Stimulated activated effector memory CD8-positive, alpha-beta T cell treated with anti-CD3 and anti-CD28 coated beads, Interleukin-12 subunit alpha, Interleukin-12 subunit beta, amount 100 ng/mL, for 72 hours (primary cell): ENCODE data around the gene ILK.

Experiments
- ATAC-seq: fragments of 150-1000 bp; cut with Tn5 transposase; 2 replicates; pipeline ENCODE4 v1.10.0; 2021
- DNase-seq, 2 donors: peaks; one replicate each; pipeline ENCODE4 v3.0.0; 2021 to 2022; ENCODE audit warnings: low spot score in 2 of 2
- H3K27ac Mint-ChIP-seq: one replicate; pipeline ENCODE4 v1.8.0; 2022; ENCODE audit warnings: mild to moderate bottlenecking, mixed read lengths
- H3K36me3 Mint-ChIP-seq: one replicate; pipeline ENCODE4 v1.8.0; 2022; ENCODE audit warnings: mild to moderate bottlenecking, mixed read lengths
- H3K4me1 Mint-ChIP-seq: one replicate; pipeline ENCODE4 v1.8.0; 2022; ENCODE audit warnings: mixed read lengths
- H3K4me3 Mint-ChIP-seq: one replicate; pipeline ENCODE4 v1.8.0; 2022; ENCODE audit warnings: mild to moderate bottlenecking, mixed read lengths
- H3K9me3 Mint-ChIP-seq: one replicate; pipeline ENCODE4 v1.8.0; 2022; ENCODE audit warnings: mixed read lengths

The ILK gene

DNA sequence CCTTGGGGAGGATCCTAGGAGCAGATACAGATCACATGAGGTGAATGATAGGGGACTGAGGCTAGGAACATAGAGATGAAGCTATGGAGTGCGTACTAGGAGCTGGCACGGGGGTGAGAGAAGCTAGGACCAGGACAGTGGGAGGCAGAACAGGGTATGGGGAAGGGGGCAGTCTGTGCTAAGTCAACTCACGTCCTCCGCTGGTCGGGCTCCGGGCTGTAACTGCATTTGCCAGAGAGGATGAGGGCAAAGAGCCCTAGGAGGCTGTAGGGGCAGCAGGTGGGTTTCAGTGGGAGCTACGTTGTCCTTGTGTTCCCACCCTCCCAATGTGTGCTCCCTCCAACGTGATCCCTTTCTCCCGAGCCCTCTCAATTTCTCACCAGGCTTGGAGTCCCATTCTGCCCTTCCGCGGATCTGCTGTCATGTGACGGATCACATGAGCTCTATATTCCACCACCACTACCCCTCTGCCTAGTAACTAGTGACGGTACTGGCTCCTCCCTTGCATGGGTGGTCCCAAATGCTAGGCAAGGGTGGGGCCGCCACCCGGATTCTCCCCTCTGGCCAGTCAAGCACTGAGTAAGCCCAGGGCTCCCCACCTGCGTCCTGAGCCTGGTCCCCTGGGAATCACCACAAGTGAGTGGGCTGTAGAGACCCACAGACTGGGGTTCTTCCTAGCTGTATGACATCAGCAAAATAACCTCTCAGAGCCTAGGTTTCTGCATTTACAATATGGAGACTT, 15.6 kb downstream of the ILK start, which contains the start of gene TPP1:
TSS of gene TPP1 (minus strand) at position 419 of the 742 bp plus-strand sequence. CDS start at position 397, 22 bp downstream.
- DNase-seq (peak; percentile 82 to 97), ATAC-seq (peak; percentile 95)
- Mint-ChIP-seq H3K36me3 (no peaks in the 10 kb centered on the region), H3K27ac (no peak within 1 kb of the TSS), H3K4me1 (no peaks in the 10 kb centered on the region), H3K9me3 (no peaks in the 10 kb centered on the region), H3K4me3 (no peak within 1 kb of the TSS)

- H3K9me3 Mint-ChIP-seq = no peaks in the 10 kb centered on the region
- H3K36me3 Mint-ChIP-seq = no peaks in the 10 kb centered on the region
- no peaks in the 10 kb centered on the region for H3K4me1 Mint-ChIP-seq
- no peak for ATAC-seq
- no peak overlapping the region for H3K4me3 Mint-ChIP-seq
- no peak for DNase-seq
- no peak overlapping the region for H3K27ac Mint-ChIP-seq
Measured at GRCh38 chr11:6620636-6621035, 17.1 kb downstream of the ILK start.

- DNase-seq = no peak
- Mint-ChIP-seq H3K27ac (peak overlapping the region; percentile 79), H3K4me3 (no peak overlapping the region), H3K4me1 (peaks cover 7% of the 10 kb centered on the region), H3K9me3 (no peaks in the 10 kb centered on the region), H3K36me3 (no peaks in the 10 kb centered on the region)
- ATAC-seq = no peak
Measured at GRCh38 chr11:6621711-6622211, 18.2 kb downstream of the ILK start.

GRCh38 chr11:6622261-6623171, 18.9 kb downstream of the ILK start:
- Mint-ChIP-seq H3K36me3 (no peaks in the 10 kb centered on the region), H3K27ac (no peak overlapping the region), H3K9me3 (no peaks in the 10 kb centered on the region), H3K4me1 (peaks cover 14% of the 10 kb centered on the region), H3K4me3 (no peak overlapping the region)
- no peak for ATAC-seq
- no peak for DNase-seq

- no peak overlapping the region for H3K4me3 Mint-ChIP-seq
- H3K4me1 Mint-ChIP-seq = peaks cover 23% of the 10 kb centered on the region
- no peak for ATAC-seq
- no peaks in the 10 kb centered on the region for H3K36me3 Mint-ChIP-seq
- no peak for DNase-seq
- no peak overlapping the region for H3K27ac Mint-ChIP-seq
- H3K9me3 Mint-ChIP-seq = no peaks in the 10 kb centered on the region
Measured at GRCh38 chr11:6623391-6624363, 20.1 kb downstream of the ILK start.

GRCh38 chr11:6625156-6625831, 21.7 kb downstream of the ILK start:
- no peak for ATAC-seq
- Mint-ChIP-seq H3K27ac (no peak overlapping the region), H3K4me1 (peaks cover 23% of the 10 kb centered on the region), H3K9me3 (no peaks in the 10 kb centered on the region), H3K4me3 (no peak overlapping the region), H3K36me3 (no peaks in the 10 kb centered on the region)
- no peak for DNase-seq

- no peak overlapping the region for H3K27ac Mint-ChIP-seq
- no peaks in the 10 kb centered on the region for H3K9me3 Mint-ChIP-seq
Measured at GRCh38 chr11:6625832-6626420, 22.4 kb downstream of the ILK start.

DNA sequence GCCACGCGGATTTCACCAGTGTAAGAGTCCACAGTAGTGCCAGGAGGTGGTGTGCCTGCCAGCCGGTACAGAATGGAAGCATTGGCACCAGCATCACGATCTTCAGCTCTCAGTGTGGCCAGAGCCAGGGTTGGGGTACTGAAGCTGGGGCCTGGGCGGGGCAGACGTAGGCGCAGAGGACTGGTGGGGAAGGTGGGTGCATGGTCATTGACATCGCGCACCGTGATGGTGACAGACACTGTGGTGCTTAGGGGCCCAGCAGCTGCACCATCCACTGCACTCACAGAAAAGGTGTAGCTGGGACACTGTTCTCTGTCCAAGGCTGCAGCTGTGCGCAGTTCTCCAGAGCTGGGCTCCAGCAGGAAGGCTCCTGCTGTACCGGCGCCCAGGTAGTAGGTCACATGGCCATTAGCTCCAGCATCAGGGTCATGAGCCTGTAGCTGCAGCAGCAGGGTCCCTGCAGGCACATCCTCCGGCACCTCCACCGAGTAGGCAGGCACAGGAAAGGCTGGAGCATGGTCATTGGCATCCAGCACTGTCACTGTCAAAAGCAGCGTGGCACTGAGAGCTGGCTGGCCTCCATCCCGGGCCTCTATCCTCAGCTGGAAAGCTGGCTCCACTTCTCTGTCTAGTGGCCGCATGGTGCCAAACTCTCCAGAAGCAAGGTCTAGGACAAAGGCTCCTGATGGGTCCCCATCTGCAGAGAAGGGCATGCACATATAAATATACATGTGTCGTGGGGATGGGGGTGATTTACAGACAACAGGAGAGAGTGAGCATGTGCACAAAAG, 23.6 kb downstream of the ILK start:
- peak overlapping the region; percentile 16 for H3K4me3 Mint-ChIP-seq
- DNase-seq (no peak), ATAC-seq (no peak)
- H3K27ac Mint-ChIP-seq = peak overlapping the region; percentile 1
- no peaks in the 10 kb centered on the region for H3K36me3 Mint-ChIP-seq
- H3K4me1 Mint-ChIP-seq = peaks cover 23% of the 10 kb centered on the region
- no peaks in the 10 kb centered on the region for H3K9me3 Mint-ChIP-seq

More at GRCh38 chr11:6625832-6626420, 22.4 kb downstream of the ILK start:
- H3K36me3 Mint-ChIP-seq = no peaks in the 10 kb centered on the region
- ATAC-seq = no peak
- H3K4me3 Mint-ChIP-seq = no peak overlapping the region
- peaks cover 23% of the 10 kb centered on the region for H3K4me1 Mint-ChIP-seq
- no peak for DNase-seq

DNA sequence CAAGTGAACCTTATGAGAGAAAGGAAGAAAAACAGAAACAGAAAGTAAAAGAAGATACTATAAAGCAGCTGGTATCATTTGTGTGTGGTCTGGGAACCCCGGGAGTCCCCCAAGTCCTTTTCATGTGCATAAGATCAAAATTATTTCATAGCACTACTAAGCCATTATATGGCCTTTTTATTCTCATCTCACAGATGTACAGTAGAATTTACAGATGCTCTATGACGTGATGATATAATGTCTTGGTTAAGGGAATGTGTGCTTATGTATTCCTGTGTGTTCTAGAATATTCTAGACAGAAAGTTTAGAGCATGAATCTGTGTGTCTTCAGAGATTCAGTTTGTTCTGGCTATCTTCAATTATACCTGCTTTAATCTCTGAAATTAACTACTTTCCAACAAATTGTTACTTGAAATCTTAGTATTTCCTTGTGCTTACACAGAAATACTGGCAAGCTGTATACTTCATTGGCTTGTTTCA, 24.2 kb downstream of the ILK start:
- Mint-ChIP-seq H3K4me1 (peaks cover 23% of the 10 kb centered on the region), H3K4me3 (peak overlapping the region; percentile 16), H3K36me3 (no peaks in the 10 kb centered on the region), H3K9me3 (no peaks in the 10 kb centered on the region), H3K27ac (peak overlapping the region; percentile 1)
- peak; percentile 42 for ATAC-seq
- DNase-seq = no peak

DNA sequence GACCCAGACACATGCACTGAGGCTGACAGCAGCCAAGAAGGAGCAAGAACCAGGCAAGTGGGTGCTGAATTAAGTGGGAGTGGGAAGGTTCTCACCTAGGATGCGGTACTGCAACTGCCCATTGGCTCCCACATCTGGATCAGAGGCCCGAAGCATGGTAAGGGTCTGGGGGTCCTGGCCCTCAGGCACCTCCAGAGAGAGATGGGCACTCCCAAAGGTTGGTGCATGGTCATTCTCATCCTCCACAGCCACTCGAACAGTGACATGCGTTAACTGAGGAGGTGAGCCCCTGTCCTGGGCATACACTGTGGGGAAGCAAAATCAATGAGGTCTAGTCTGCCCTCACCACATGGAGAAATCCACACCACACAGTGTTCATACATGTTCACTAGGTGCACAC, 25.0 kb downstream of the ILK start:
- ATAC-seq = no peak
- peaks cover 23% of the 10 kb centered on the region for H3K4me1 Mint-ChIP-seq
- no peak overlapping the region for H3K27ac Mint-ChIP-seq
- no peaks in the 10 kb centered on the region for H3K36me3 Mint-ChIP-seq
- DNase-seq = no peak
- H3K4me3 Mint-ChIP-seq = no peak overlapping the region
- no peaks in the 10 kb centered on the region for H3K9me3 Mint-ChIP-seq

GRCh38 chr11:6629573-6629891, 26.0 kb downstream of the ILK start:
- Mint-ChIP-seq H3K4me3 (no peak overlapping the region), H3K36me3 (no peaks in the 10 kb centered on the region), H3K4me1 (peaks cover 23% of the 10 kb centered on the region), H3K27ac (no peak overlapping the region), H3K9me3 (no peaks in the 10 kb centered on the region)
- DNase-seq (no peak), ATAC-seq (no peak)

GRCh38 chr11:6629892-6630631, 26.5 kb downstream of the ILK start:
- ATAC-seq (no peak), DNase-seq (no peak)
- Mint-ChIP-seq H3K27ac (no peak overlapping the region), H3K4me1 (peaks cover 23% of the 10 kb centered on the region), H3K4me3 (no peak overlapping the region), H3K36me3 (no peaks in the 10 kb centered on the region), H3K9me3 (no peaks in the 10 kb centered on the region)
